Neural cell (in vitro differentiated cells): ENCODE results near the gene MAD1L1. TPM values are rescaled to one million over a fixed set of nuclear protein-coding genes. Genes with fewer than 3 reads are reported as not detected.

Experiments
- H2AFZ ChIP-seq: fragments of 200-600, 300-800 bp; sonication (generic), shearing (Covaris generic); 2 replicates; pipeline ENCODE4 v1.6.0; 2014; ENCODE audit warnings: low read depth, mild to moderate bottlenecking, antibody characterized with exemption, low read length, moderate library complexity
- H3F3A ChIP-seq: fragments of 200-600 bp; shearing (Covaris generic); 2 replicates; pipeline ENCODE4 v1.6.1; 2016; ENCODE audit warnings: mild to moderate bottlenecking, moderate library complexity, mixed read lengths, antibody characterized with exemption, low read length; ENCODE audit not compliant: insufficient read depth, poor library complexity, severe bottlenecking
- H3K27ac ChIP-seq: fragments of 200-600, 300-800 bp; sonication (generic), shearing (Covaris generic); 2 replicates; pipeline ENCODE4 v1.5.1; 2014; ENCODE audit warnings: mild to moderate bottlenecking, low read length, moderate library complexity
- H3K27me3 ChIP-seq: fragments of 300-800, 200-600 bp; sonication (generic), shearing (Covaris generic); 2 replicates; pipeline ENCODE4 v1.6.0; 2014; ENCODE audit warnings: mild to moderate bottlenecking, low read depth, low read length, moderate library complexity; ENCODE audit not compliant: insufficient read depth
- H3K36me3 ChIP-seq: fragments of 300-800, 200-600 bp; sonication (generic), shearing (Covaris generic); 2 replicates; pipeline ENCODE4 v1.5.1; 2014; ENCODE audit warnings: mild to moderate bottlenecking, antibody characterized with exemption, low read length, moderate library complexity; ENCODE audit not compliant: insufficient read depth
- H3K4me2 ChIP-seq: fragments of 300-800, 200-600 bp; sonication (generic), shearing (Covaris generic); 2 replicates; pipeline ENCODE4 v1.6.0; 2014; ENCODE audit warnings: mild to moderate bottlenecking, low read length
- H3K4me3 ChIP-seq: fragments of 300-800, 200-600 bp; sonication (generic), shearing (Covaris generic); 2 replicates; pipeline ENCODE4 v1.5.1; 2014; ENCODE audit warnings: mild to moderate bottlenecking, low read length, moderate library complexity
- H3K79me2 ChIP-seq: fragments of 200-600 bp; shearing (Covaris generic); replicated peaks from 2 replicates; pipeline ENCODE4 v1.6.0; 2014; ENCODE audit warnings: mild to moderate bottlenecking, low read length, moderate library complexity; ENCODE audit not compliant: insufficient read depth
- H3K9ac ChIP-seq: fragments of 300-800, 200-600 bp; sonication (generic), shearing (Covaris generic); 2 replicates; pipeline ENCODE4 v1.6.1; 2016; ENCODE audit warnings: mild to moderate bottlenecking, low read length, mixed read lengths
- H3K9me2 ChIP-seq: fragments of 200-600 bp; shearing (Covaris generic); 2 replicates; pipeline ENCODE4 v1.6.1; 2016; ENCODE audit warnings: mild to moderate bottlenecking, low read length, mixed read lengths; ENCODE audit not compliant: insufficient read depth
- H3K9me3 ChIP-seq: fragments of 200-600, 300-800 bp; sonication (generic), shearing (Covaris generic); 2 replicates; pipeline ENCODE4 v1.6.1; 2016; ENCODE audit warnings: mild to moderate bottlenecking, mixed run types, low read length, moderate library complexity, mixed read lengths
- H4K20me1 ChIP-seq: fragments of 200-600 bp; shearing (Covaris generic); 2 replicates; pipeline ENCODE4 v1.6.1; 2016; ENCODE audit warnings: mild to moderate bottlenecking, mixed run types; ENCODE audit not compliant: insufficient read depth
- CTCF ChIP-seq: fragments of 450-650 bp; IDR thresholded peaks from 2 replicates; pipeline ENCODE4 v1.5.1; 2014; ENCODE audit warnings: antibody characterized with exemption, mild to moderate bottlenecking, moderate library complexity; ENCODE audit not compliant: poor library complexity, severe bottlenecking
- EP300 ChIP-seq: fragments of 450-650 bp; conservative IDR thresholded peaks from 2 replicates; pipeline ENCODE4 v1.6.1; 2014; ENCODE audit warnings: antibody characterized with exemption, mild to moderate bottlenecking, moderate library complexity; ENCODE audit not compliant: poor library complexity, severe bottlenecking
- EZH2 ChIP-seq: fragments of 200-600, 300-800 bp; shearing (Covaris generic), sonication (generic); IDR thresholded peaks from 2 replicates; pipeline ENCODE4 v1.6.1; 2014; ENCODE audit warnings: antibody characterized with exemption, low read length, borderline replicate concordance, mild to moderate bottlenecking; ENCODE audit not compliant: insufficient read depth, poor library complexity, severe bottlenecking
- MXI1 ChIP-seq: fragments of 450-650 bp; conservative IDR thresholded peaks from 2 replicates; pipeline ENCODE4 v1.6.1; 2014; ENCODE audit warnings: antibody characterized with exemption, mild to moderate bottlenecking; ENCODE audit not compliant: poor library complexity, severe bottlenecking
- POLR2AphosphoS5 ChIP-seq: IDR thresholded peaks from 2 replicates; pipeline ENCODE4 v1.6.1; 2012
- RAD21 ChIP-seq: fragments of 450-650 bp; conservative IDR thresholded peaks from 2 replicates; pipeline ENCODE4 v1.6.1; 2014; ENCODE audit warnings: antibody characterized with exemption, mild to moderate bottlenecking, moderate library complexity
- SMC3 ChIP-seq: fragments of 450-650 bp; conservative IDR thresholded peaks from 2 replicates; pipeline ENCODE4 v1.6.1; 2014; ENCODE audit warnings: antibody characterized with exemption, mild to moderate bottlenecking, moderate library complexity; ENCODE audit not compliant: poor library complexity
- TAF1 ChIP-seq: IDR thresholded peaks from 2 replicates; pipeline ENCODE4 v1.6.1; 2012; ENCODE audit warnings: low read depth
- polyA plus RNA-seq: library from polyadenylated mRNA; depleted of rRNA; stranded (reverse); fragments of >200 nt; gene quantifications from 2 replicates; pipeline ENCODE4 v1.2.3, GENCODE V29; 2014
- TF ChIP-seq, protein P1 (sequence below): IDR thresholded peaks from 2 replicates; pipeline ENCODE4 v1.6.1; 2012; ENCODE audit warnings: borderline replicate concordance

The MAD1L1 gene
- polyA plus RNA-seq, 1 donor from 2014 or later, result 31.4 TPM

DNA sequence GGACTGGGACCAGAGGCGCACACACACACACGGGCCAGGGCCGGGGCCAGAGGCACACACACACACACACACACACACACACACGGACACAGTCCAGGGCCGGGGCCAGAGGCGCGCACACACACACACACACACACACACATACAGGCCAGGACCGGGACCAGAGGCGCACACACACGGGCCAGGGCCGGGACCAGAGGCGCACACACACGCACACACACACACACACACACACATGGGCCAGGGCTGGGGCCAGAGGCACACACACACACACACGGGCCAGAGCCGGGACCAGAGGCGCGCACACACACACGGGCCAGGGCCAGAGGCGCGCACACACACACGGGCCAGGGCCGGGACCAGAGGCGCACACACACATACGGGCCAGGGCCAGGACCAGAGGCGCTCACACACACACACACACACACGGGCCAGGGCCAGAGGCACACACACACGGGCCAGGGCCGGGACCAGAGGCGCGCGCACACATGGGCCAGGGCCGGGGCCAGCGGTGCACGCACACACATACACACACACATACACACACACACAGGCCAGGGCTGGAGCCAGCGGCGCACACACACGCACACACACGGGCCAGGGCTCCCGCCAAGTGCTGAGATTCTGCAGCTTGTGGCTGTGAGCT is 293.8 kb downstream of the MAD1L1 start:
- Histone ChIP-seq H3K4me3 (no peak overlapping the region), H3K79me2 (no peaks in the 10 kb centered on the region), H3K36me3 (no peaks in the 10 kb centered on the region), H3F3A (no peaks in the 10 kb centered on the region), H4K20me1 (no peaks in the 10 kb centered on the region), H3K27me3 (no peaks in the 10 kb centered on the region), H3K27ac (no peak overlapping the region), H3K9me2 (no peaks in the 10 kb centered on the region), H3K9ac (no peak overlapping the region), H3K4me2 (no peak overlapping the region), H2AFZ (no peak overlapping the region), H3K9me3 (peaks cover 5% of the 10 kb centered on the region)
- TF ChIP-seq SMC3, result no peak
- TF ChIP-seq TAF1, result no peak
- TF ChIP-seq RAD21, result no peak
- TF ChIP-seq EZH2, result no peak
- TF ChIP-seq, protein P1, sequence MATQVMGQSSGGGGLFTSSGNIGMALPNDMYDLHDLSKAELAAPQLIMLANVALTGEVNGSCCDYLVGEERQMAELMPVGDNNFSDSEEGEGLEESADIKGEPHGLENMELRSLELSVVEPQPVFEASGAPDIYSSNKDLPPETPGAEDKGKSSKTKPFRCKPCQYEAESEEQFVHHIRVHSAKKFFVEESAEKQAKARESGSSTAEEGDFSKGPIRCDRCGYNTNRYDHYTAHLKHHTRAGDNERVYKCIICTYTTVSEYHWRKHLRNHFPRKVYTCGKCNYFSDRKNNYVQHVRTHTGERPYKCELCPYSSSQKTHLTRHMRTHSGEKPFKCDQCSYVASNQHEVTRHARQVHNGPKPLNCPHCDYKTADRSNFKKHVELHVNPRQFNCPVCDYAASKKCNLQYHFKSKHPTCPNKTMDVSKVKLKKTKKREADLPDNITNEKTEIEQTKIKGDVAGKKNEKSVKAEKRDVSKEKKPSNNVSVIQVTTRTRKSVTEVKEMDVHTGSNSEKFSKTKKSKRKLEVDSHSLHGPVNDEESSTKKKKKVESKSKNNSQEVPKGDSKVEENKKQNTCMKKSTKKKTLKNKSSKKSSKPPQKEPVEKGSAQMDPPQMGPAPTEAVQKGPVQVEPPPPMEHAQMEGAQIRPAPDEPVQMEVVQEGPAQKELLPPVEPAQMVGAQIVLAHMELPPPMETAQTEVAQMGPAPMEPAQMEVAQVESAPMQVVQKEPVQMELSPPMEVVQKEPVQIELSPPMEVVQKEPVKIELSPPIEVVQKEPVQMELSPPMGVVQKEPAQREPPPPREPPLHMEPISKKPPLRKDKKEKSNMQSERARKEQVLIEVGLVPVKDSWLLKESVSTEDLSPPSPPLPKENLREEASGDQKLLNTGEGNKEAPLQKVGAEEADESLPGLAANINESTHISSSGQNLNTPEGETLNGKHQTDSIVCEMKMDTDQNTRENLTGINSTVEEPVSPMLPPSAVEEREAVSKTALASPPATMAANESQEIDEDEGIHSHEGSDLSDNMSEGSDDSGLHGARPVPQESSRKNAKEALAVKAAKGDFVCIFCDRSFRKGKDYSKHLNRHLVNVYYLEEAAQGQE, result no peak
- TF ChIP-seq POLR2AphosphoS5, result no peak
- TF ChIP-seq EP300, result no peak
- TF ChIP-seq CTCF, result no peak
- no peak for TF ChIP-seq MXI1

DNA sequence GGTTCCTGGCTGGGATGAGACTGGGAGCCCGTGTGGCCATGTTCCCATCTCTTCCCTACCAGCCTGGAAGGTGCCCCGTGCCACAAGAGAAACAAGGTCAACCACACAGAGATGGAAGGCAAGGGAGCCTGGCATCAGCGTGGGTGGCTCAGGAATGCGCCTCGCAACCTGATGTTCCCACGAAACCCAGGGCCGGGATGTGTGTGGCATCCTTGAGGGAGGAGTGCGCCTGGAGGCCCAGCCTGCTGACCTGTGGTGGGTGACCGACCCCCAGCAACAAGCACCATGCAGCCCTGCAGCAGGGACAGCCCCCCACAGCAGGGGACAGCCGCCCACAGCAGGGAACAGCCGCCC is 295.5 kb downstream of the MAD1L1 start:
- TF ChIP-seq POLR2AphosphoS5 (no peak), EZH2 (no peak), CTCF (no peak), SMC3 (no peak), RAD21 (no peak), TAF1 (no peak), MXI1 (no peak), EP300 (no peak)
- TF ChIP-seq, protein P1, result no peak
- Histone ChIP-seq H3K4me3 (no peak overlapping the region), H3K9me3 (peaks cover 5% of the 10 kb centered on the region)

More for the DNA sequence above, 295.5 kb downstream of the MAD1L1 start:
- H3K27ac ChIP-seq, result no peak overlapping the region
- no peaks in the 10 kb centered on the region for H3K79me2 ChIP-seq
- no peaks in the 10 kb centered on the region for H3K9me2 ChIP-seq
- no peak overlapping the region for H3K4me2 ChIP-seq
- no peaks in the 10 kb centered on the region for H3K27me3 ChIP-seq
- H3F3A ChIP-seq, result no peaks in the 10 kb centered on the region
- H3K9ac ChIP-seq, result no peak overlapping the region
- no peaks in the 10 kb centered on the region for H4K20me1 ChIP-seq
- no peak overlapping the region for H2AFZ ChIP-seq
- H3K36me3 ChIP-seq, result no peaks in the 10 kb centered on the region
